Fibroblast of pulmonary artery (primary cell): ENCODE results near the gene SH2D7.

Experiments used
- DNase-seq: peaks from one replicate; pipeline ENCODE4 v3.0.0-alpha.2; 2010; ENCODE audit warnings: low read depth
- H3K4me3 ChIP-seq: replicated peaks from 2 replicates; pipeline ENCODE4 v1.5.1; 2011; ENCODE audit warnings: low read depth, mild to moderate bottlenecking, control low read depth, low read length, moderate library complexity
- TF ChIP-seq, protein P1 (sequence below): IDR thresholded peaks from 2 replicates; pipeline ENCODE4 v1.5.1; 2011; ENCODE audit warnings: mild to moderate bottlenecking, control low read depth, low read length, inconsistent platforms; ENCODE audit errors: missing control alignments

SH2D7 gene

DNA sequence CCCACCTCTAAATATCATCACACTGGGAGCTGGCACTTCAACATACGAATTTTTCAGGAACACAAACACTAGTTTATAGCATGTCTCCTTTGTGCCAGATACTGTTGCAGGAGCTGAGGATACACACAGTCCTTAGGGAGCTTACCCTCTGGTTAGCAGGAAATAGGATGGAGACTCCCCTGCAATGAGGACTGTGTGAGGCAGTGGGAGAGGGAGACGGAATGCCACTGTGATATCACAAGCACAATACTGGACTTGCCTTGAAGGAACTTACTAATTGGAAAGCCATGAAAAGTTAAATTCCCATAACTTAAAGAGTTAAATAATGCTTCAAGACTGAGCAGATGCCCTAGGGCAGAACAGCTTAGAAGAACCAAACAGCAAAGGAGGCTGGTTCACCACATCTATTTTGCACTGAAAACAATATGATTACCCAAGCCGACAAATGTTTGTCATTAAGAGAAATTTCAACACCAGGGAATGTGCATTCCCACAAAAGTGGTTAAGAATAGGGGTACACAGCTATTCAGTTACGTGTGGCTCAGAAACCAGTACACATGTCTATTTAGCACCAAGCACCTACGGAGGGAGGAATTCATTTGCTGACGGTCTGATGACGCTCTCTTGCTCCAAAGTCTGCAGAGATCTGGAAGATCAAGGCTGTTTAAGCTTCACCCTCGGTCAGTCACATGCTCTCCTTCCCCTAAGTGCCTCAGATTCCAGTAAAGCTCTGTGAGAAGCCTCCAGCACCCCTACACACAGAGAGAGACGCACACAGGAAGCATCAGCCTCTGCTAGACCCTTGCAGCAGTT, 20.1 kb upstream of the SH2D7 start:
- TF ChIP-seq, protein P1, sequence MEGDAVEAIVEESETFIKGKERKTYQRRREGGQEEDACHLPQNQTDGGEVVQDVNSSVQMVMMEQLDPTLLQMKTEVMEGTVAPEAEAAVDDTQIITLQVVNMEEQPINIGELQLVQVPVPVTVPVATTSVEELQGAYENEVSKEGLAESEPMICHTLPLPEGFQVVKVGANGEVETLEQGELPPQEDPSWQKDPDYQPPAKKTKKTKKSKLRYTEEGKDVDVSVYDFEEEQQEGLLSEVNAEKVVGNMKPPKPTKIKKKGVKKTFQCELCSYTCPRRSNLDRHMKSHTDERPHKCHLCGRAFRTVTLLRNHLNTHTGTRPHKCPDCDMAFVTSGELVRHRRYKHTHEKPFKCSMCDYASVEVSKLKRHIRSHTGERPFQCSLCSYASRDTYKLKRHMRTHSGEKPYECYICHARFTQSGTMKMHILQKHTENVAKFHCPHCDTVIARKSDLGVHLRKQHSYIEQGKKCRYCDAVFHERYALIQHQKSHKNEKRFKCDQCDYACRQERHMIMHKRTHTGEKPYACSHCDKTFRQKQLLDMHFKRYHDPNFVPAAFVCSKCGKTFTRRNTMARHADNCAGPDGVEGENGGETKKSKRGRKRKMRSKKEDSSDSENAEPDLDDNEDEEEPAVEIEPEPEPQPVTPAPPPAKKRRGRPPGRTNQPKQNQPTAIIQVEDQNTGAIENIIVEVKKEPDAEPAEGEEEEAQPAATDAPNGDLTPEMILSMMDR = peak; percentile 27
- H3K4me3 ChIP-seq = no peak overlapping the region
- peak; percentile 93 for DNase-seq

GRCh38 chr15:78073046-78073787, 19.1 kb upstream of the SH2D7 start:
- H3K4me3 ChIP-seq = no peak overlapping the region
- DNase-seq = no peak
- TF ChIP-seq, protein P1 = no peak

DNA sequence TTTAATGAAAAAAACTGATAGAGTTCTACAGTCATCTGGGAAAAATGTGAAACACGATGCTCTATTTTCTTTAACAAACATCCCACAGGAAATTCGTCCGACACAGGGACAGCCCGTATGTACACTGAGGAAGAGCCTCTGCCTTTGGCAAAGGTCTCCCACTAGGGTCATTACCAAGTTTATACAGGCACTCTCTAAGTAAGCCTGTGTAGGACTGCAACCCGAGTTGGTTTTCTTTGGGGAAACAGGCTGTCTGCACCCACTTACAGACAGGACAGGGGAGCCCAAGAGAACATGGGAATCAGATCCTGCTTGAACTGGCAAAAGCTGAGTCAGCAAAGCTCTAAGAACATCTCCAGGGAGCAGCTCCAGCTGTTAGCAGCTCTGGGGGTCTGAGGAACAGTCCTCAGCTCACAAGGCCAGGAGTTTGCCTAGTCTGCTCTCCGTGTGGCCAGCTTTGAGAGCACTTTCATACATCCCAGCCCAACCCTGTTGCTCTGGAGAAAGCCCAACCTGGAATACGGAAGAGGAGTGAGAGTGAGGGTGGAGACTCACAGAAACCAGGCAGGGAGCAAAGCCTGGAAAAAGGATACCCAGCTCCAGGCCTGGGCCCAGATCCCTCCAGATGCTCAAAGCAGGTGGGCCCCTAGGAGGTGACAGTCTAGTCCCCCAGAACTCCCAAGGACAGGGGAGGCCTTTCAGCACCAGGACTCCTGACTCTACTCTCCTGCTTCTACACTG, 16.7 kb upstream of the SH2D7 start:
- TF ChIP-seq, protein P1 = no peak
- DNase-seq = peak; percentile 94
- H3K4me3 ChIP-seq = peak overlapping the region; percentile 73

DNA sequence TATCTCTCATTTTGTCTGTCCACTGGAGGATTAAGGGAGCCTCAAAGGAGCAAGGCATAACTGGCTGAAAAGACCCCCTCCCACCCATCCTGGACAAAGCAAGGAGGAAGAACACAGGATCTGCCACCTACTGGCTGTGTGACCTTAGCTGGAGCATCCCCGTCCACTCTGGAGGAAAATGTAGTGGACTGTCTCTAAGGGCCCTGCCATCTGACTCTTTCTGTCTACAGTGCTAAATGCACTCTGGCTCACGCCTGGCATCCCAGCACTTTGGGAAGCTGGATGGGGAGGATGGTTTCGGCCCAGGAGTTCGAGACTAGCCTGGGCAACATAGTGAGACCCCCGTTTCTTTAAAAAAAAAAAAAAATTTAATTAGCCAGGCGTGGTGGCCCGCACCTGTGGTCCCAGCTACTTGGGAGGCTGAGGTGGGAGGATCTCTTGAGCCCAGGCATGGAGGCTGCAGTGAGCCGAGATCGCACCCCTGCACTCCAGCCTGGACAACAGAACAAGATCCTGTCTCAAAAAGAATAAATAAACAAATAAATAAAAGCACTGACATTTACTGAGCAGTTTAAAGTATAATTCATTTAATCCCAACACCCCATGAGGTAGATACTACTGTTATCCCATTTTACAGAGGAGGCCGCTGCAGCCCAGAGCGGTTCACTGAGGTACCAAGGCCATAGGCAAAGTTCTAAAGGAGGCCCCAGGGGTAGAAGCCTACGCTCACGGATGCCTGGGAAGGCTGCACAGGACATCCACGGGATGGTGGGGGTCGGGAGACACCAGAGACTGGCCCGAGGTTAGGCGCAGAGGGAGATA, 15.9 kb upstream of the SH2D7 start:
- H3K4me3 ChIP-seq = peak overlapping the region; percentile 73
- TF ChIP-seq, protein P1 = peak; percentile 19
- DNase-seq = no peak

GRCh38 chr15:78077053-78077870, 15.1 kb upstream of the SH2D7 start, which contains the start of gene TBC1D2B:
Gene TBC1D2B (minus strand): TSS chr15:78077711. CDS start chr15:78077652, 59 bp downstream.
- TF ChIP-seq, protein P1 = no peak
- peak; percentile 60 for DNase-seq
- peak within 1 kb of the TSS; percentile 73 for H3K4me3 ChIP-seq
